Smooth muscle cell (in vitro differentiated cells): ENCODE data around the gene ASIC1. TPM values are rescaled to one million over a fixed set of nuclear protein-coding genes. Genes with fewer than 3 reads are reported as not detected.

Experiments
- DNase-seq: peaks from one replicate; lab custom pipeline; 2025; ENCODE audit not compliant: unreplicated experiment; lab: John Stamatoyannopoulos, UW
- H2AFZ ChIP-seq: fragments of 200-600 bp; sonication (generic); 2 replicates; pipeline ENCODE4 v1.6.0; 2016; ENCODE audit warnings: antibody characterized with exemption, low read depth, mild to moderate bottlenecking
- H3F3A ChIP-seq: fragments of 200-600 bp; sonication (generic); 2 replicates; pipeline ENCODE4 v1.6.0; 2017; ENCODE audit warnings: antibody characterized with exemption, low read depth
- H3K27ac ChIP-seq: fragments of 200-600 bp; sonication (generic); 2 replicates; pipeline ENCODE4 v1.5.1; 2016; ENCODE audit warnings: low read depth, mild to moderate bottlenecking
- H3K27me3 ChIP-seq: fragments of 200-600 bp; sonication (generic); 2 replicates; pipeline ENCODE4 v1.6.1; 2016; ENCODE audit warnings: low read depth, mild to moderate bottlenecking
- H3K36me3 ChIP-seq: fragments of 200-600 bp; sonication (generic); 2 replicates; pipeline ENCODE4 v1.5.1; 2016; ENCODE audit warnings: low read depth
- H3K4me1 ChIP-seq: fragments of 200-600 bp; sonication (generic); 2 replicates; pipeline ENCODE4 v1.5.1; 2016; ENCODE audit warnings: low read depth
- H3K4me2 ChIP-seq: fragments of 200-600 bp; sonication (generic); 2 replicates; pipeline ENCODE4 v1.6.0; 2016; ENCODE audit warnings: mild to moderate bottlenecking
- H3K4me3 ChIP-seq: fragments of 200-600 bp; sonication (generic); 2 replicates; pipeline ENCODE4 v1.5.1; 2016; ENCODE audit warnings: mild to moderate bottlenecking
- H3K79me2 ChIP-seq: fragments of 200-600 bp; sonication (generic); 2 replicates; pipeline ENCODE4 v1.6.0; 2016; ENCODE audit warnings: low read depth, mild to moderate bottlenecking
- H3K9ac ChIP-seq: fragments of 200-600 bp; sonication (generic); 2 replicates; pipeline ENCODE4 v1.6.0; 2016; ENCODE audit warnings: low read depth
- H3K9me3 ChIP-seq: fragments of 200-600 bp; sonication (generic); replicated peaks from 2 replicates; pipeline ENCODE4 v1.5.1; 2016; ENCODE audit warnings: low read depth
- H4K20me1 ChIP-seq: fragments of 200-600 bp; sonication (generic); 2 replicates; pipeline ENCODE4 v1.6.0; 2016; ENCODE audit warnings: low read depth
- CTCF ChIP-seq: fragments of 200-600 bp; sonication (generic); IDR thresholded peaks from 2 replicates; pipeline ENCODE4 v1.5.1; 2017; ENCODE audit warnings: borderline replicate concordance, mild to moderate bottlenecking, antibody characterized with exemption; ENCODE audit not compliant: insufficient read depth, poor library complexity, severe bottlenecking
- WGBS: methylation state at CpG from one replicate; pipeline ENCODE4 v1.1.7; 2016; ENCODE audit warnings: low lambda C conversion rate; 5-methylcytosine and 5-hydroxymethylcytosine counted together
- polyA plus RNA-seq: library from polyadenylated mRNA; unstranded; fragments of >200 nt; fragmentation: Nextera tagmentation; extraction: Ambion mirVana; gene quantifications from 2 replicates; pipeline ENCODE4 v1.2.1, GENCODE V29; 2016
- total RNA-seq: library from RNA; depleted of rRNA; stranded (reverse); fragments of >200 nt; gene quantifications from 2 replicates; pipeline ENCODE4 v1.2.3, GENCODE V29; 2014

ASIC1 gene
- total and polyA plus RNA-seq, 2 experiments from 2014 or later: 0.45 to 1.5 TPM

- no peak overlapping the region for H3K4me2 ChIP-seq
- H3K27ac ChIP-seq: no peak overlapping the region
- no peaks in the 10 kb centered on the region for H3K9me3 ChIP-seq
- 74% methylated on average over 4 of the region's 4 CpGs for WGBS
- DNase-seq: no peak
- TF ChIP-seq CTCF: no peak
- no peaks in the 10 kb centered on the region for H4K20me1 ChIP-seq
- peaks cover 25% of the 10 kb centered on the region for H3K27me3 ChIP-seq
- H3K9ac ChIP-seq: no peak overlapping the region
- H2AFZ ChIP-seq: no peak overlapping the region
- H3K4me1 ChIP-seq: peaks cover 11% of the 10 kb centered on the region
- H3K36me3 ChIP-seq: no peaks in the 10 kb centered on the region
- no peaks in the 10 kb centered on the region for H3K79me2 ChIP-seq
- H3F3A ChIP-seq: no peaks in the 10 kb centered on the region
- no peak overlapping the region for H3K4me3 ChIP-seq
Observed at GRCh38 chr12:50060120-50060468, 2.7 kb downstream of the ASIC1 start.

DNA sequence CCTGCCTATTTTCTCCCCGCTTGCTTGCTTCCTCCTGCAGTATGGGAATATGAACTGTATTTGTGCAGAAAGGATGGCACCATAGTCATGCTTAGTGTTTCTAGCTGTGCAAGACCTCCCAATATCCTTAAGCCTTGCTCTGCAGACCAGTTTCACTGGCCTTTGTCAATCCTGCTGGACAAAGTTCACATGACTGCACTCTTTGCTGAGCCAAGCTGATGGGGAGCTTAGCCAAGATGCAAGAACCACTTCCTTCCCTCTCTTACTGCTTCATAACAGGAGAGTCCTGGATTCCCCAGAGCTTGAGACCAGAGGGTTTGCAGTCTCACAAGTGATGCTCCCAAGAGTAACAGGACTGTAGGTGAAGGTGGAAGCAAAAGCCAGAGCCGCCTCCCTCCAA lies 3.8 kb downstream of the ASIC1 start:
- Histone ChIP-seq H3K27ac (no peak overlapping the region), H3K79me2 (no peaks in the 10 kb centered on the region), H3F3A (no peaks in the 10 kb centered on the region), H3K4me1 (peaks cover 9% of the 10 kb centered on the region), H3K9me3 (no peaks in the 10 kb centered on the region), H4K20me1 (no peaks in the 10 kb centered on the region), H3K27me3 (peaks cover 23% of the 10 kb centered on the region), H3K9ac (no peak overlapping the region), H2AFZ (no peak overlapping the region), H3K36me3 (no peaks in the 10 kb centered on the region), H3K4me2 (no peak overlapping the region), H3K4me3 (no peak overlapping the region)
- 96% methylated on average over 2 of the region's 2 CpGs for WGBS
- no peak for TF ChIP-seq CTCF
- no peak for DNase-seq

DNA sequence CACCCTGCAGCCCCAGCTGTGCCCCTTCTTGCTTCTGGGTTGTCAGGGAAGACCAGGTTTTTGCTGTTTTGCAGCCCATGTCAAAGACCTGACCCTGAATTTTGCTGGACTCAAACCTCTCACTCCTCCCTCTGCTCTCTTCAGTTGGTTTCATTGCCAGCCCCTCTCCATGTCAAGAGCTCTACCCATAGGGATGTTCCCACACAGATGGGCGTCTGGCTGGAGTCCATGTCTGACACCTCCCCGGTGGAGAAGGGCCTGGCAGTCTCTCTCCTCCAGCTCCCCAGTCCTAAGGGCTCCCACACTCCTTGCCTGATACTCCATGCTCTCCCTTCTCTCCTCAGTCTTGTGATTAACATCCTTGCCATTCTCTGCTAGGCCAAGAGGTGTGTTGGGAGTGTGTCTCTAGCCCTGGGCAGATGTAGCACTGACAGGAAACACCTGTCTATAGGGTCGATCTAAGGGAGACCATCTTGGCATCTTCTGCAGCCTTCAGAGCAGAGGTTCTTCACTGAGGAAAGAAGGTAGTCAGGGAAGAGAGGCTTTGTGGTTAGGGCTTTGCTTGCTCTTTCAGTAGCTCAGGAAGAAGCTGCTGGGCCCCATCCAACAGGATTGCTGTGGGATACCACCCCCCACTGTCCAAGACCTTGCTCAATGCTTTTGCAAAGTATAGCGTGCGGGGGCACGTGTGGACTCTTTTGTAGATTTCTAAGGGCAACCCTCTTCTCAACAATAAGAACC lies 4.7 kb downstream of the ASIC1 start:
- H3K27me3 ChIP-seq: peaks cover 13% of the 10 kb centered on the region
- H3K27ac ChIP-seq: no peak overlapping the region
- H3K36me3 ChIP-seq: no peaks in the 10 kb centered on the region
- H4K20me1 ChIP-seq: no peaks in the 10 kb centered on the region
- H3K9ac ChIP-seq: no peak overlapping the region
- H3K4me1 ChIP-seq: no peaks in the 10 kb centered on the region
- no peak overlapping the region for H2AFZ ChIP-seq
- H3K4me3 ChIP-seq: no peak overlapping the region
- 81% methylated on average over 6 of the region's 6 CpGs for WGBS
- no peaks in the 10 kb centered on the region for H3K9me3 ChIP-seq
- H3K4me2 ChIP-seq: no peak overlapping the region
- no peak for DNase-seq
- TF ChIP-seq CTCF: no peak
- no peaks in the 10 kb centered on the region for H3F3A ChIP-seq
- no peaks in the 10 kb centered on the region for H3K79me2 ChIP-seq
